Common myeloid progenitor, CD34-positive (primary cell): ENCODE data around the gene TBC1D2B.

Source experiments
- CTCF ChIA-PET: fragments of 350-600 bp; sonication (Branson Sonifier 250); formaldehyde crosslinking; loops from one replicate; lab custom pipeline; 2021; ENCODE audit warnings: antibody characterized with exemption; lab: Charles Lee
- POLR2A ChIA-PET: fragments of 350-600 bp; sonication (Branson Sonifier 250); formaldehyde crosslinking; loops from one replicate; lab custom pipeline; 2021; ENCODE audit warnings: antibody characterized with exemption; lab: Charles Lee
- DNase-seq, 3 donors: peaks; one replicate each; pipeline versions ENCODE4 v3.0.0 to v3.0.0-alpha.2; 2013
- H3K27ac ChIP-seq, 2 experiments: 1 replicate in 1 of 2; 2 replicates in 1 of 2; pipeline ENCODE4 v1.7.0; 2013; ENCODE audit warnings: inconsistent platforms in 2 of 2, low read length in 2 of 2, mild to moderate bottlenecking in 2 of 2, low read depth in 1 of 2, moderate library complexity in 1 of 2; ENCODE audit not compliant: severe bottlenecking in 2 of 2, insufficient read depth in 1 of 2, poor library complexity in 1 of 2
- H3K27me3 ChIP-seq, 5 experiments: replicated peaks in 2 of 5; 1 replicate in 3 of 5; 2 replicates in 2 of 5; pipeline versions ENCODE4 v1.6.1 to v1.7.0; 2013; ENCODE audit warnings: low read length in 4 of 5, mild to moderate bottlenecking in 2 of 5, moderate library complexity in 2 of 5, inconsistent platforms in 1 of 5; ENCODE audit not compliant: insufficient read depth in 5 of 5, control insufficient read depth in 4 of 5
- H3K36me3 ChIP-seq, 4 experiments: 1 replicate in 2 of 4; 2 replicates in 2 of 4; pipeline versions ENCODE4 v1.6.1 to v1.7.0; 2013; ENCODE audit warnings: low read length in 3 of 4, control low read depth in 1 of 4, mild to moderate bottlenecking in 1 of 4; ENCODE audit not compliant: control insufficient read depth in 4 of 4, insufficient read depth in 4 of 4
- H3K4me1 ChIP-seq, 4 experiments: 1 replicate in 3 of 4; 2 replicates in 1 of 4; pipeline versions ENCODE4 v1.6.1 to v1.7.1; 2013; ENCODE audit warnings: low read length in 3 of 4, mild to moderate bottlenecking in 3 of 4, control low read depth in 1 of 4, inconsistent platforms in 1 of 4, moderate library complexity in 1 of 4; ENCODE audit not compliant: control insufficient read depth in 4 of 4, insufficient read depth in 4 of 4; ENCODE audit errors: control extremely low read depth in 1 of 4
- H3K4me3 ChIP-seq, 7 experiments: 1 replicate in 4 of 7; 2 replicates in 3 of 7; pipeline versions ENCODE4 v1.5.1 to v1.7.0; 2013; ENCODE audit warnings: mild to moderate bottlenecking in 7 of 7, low read length in 6 of 7, moderate library complexity in 6 of 7, inconsistent platforms in 2 of 7, low read depth in 2 of 7, control low read depth in 1 of 7; ENCODE audit not compliant: insufficient read depth in 4 of 7, control insufficient read depth in 1 of 7; ENCODE audit errors: extremely low read depth in 1 of 7
- H3K9me3 ChIP-seq, 5 experiments: 1 replicate in 4 of 5; 2 replicates in 1 of 5; pipeline versions ENCODE4 v1.6.1 to v1.7.1; 2013; ENCODE audit warnings: low read length in 4 of 5, mild to moderate bottlenecking in 2 of 5, inconsistent platforms in 1 of 5, low read depth in 1 of 5, moderate library complexity in 1 of 5; ENCODE audit not compliant: control insufficient read depth in 4 of 5, insufficient read depth in 2 of 5; ENCODE audit errors: control extremely low read depth in 1 of 5
- WGBS: methylation state at CpG from one replicate; pipeline ENCODE4 v1.1.5; 2013; ENCODE audit not compliant: insufficient coverage; 5-methylcytosine and 5-hydroxymethylcytosine counted together

Gene TBC1D2B

DNA sequence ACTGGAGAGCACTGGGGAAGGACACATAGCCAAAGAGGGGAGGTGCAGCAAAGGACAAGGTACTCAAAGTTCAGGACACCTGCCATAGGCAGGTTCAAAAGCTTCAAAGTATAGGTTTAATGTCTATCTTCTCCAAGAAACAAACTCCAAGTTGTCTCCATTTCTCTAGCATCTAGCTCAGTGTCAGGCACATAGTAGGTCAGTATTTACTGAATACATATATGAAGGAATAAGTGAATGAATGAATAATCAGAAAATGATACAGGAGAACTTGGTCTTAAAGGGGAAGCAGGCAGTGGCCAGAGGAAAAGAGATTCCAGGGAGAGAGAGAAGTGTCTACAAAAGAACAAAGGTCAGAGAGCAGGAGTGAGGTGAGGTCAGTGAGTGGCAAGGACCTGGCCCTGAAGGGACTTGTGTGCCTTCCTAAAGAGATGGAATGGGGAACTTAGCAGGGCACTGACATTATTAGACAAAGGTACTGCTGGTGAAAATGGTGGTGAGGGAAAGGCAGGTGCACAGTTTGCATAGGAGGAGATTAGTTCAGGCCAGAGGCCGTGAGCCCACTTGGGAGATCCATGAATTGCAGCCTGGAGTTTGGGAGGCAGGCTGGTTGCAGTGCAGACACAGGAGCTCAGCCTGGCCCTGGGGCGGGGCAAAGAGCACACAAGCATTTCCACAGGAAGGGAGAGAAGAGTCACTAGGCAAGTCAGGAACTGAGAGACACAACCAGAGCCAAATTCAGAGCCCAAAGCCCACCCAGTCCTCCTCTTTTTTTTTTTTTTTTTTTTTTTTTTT, 21.4 kb downstream of the TBC1D2B start:
- H3K9me3 ChIP-seq: no peaks in the 10 kb centered on the region
- WGBS: 29% methylated on average over 1 of the region's 2 CpGs
- ChIA-PET POLR2A (interaction anchor here (0.7 kb wide), 1 partner anchor 693 kb away, joined by 5 read pairs; no protein-coding TSS in a partner anchor), CTCF (interaction anchor here (2.2 to 5.0 kb wide), 2 partner anchors 10 to 13 kb away, joined by 4 to 39 read pairs; no protein-coding TSS in a partner anchor)
- peaks cover 2 to 31% (median 5%) of the 10 kb centered on the region in 4 experiments for H3K36me3 ChIP-seq
- H3K4me3 ChIP-seq: peak overlapping the region in 4 of 7 experiments; percentile 4 to 33 (median 11)
- H3K4me1 ChIP-seq: peaks cover 35 to 95% (median 75%) of the 10 kb centered on the region in 4 experiments
- peak overlapping the region in 1 of 2 experiments; percentile 55 for H3K27ac ChIP-seq
- no peak for DNase-seq
- no peaks in the 10 kb centered on the region for H3K27me3 ChIP-seq

GRCh38 chr15:78054966-78055365, 22.5 kb downstream of the TBC1D2B start:
- Histone ChIP-seq H3K27ac (peak overlapping the region in 1 of 2 experiments; percentile 37), H3K9me3 (no peaks in the 10 kb centered on the region), H3K27me3 (no peaks in the 10 kb centered on the region), H3K36me3 (peaks cover 2 to 35% (median 5%) of the 10 kb centered on the region in 4 experiments), H3K4me3 (no peak overlapping the region), H3K4me1 (peaks cover 47 to 99% (median 85%) of the 10 kb centered on the region in 4 experiments)
- ChIA-PET POLR2A (no interaction called here), CTCF (interaction anchor here (1.3 to 1.4 kb wide), 2 partner anchors 26 to 31 kb away, joined by 3 read pairs; no protein-coding TSS in a partner anchor)
- no CpG with 5 or more reads among the region's 1 CpG for WGBS
- peak in 2 of 3 donors; percentile 70 to 77 for DNase-seq

- peaks cover 2 to 35% (median 5%) of the 10 kb centered on the region in 4 experiments for H3K36me3 ChIP-seq
- WGBS: 91% methylated on average over 2 of the region's 2 CpGs
- CTCF ChIA-PET: interaction anchor here (1.0 to 6.1 kb wide), 7 partner anchors 15 to 51 kb away, joined by 3 to 62 read pairs (median 3); no protein-coding TSS in a partner anchor
- H3K4me1 ChIP-seq: peaks cover 47 to 99% (median 87%) of the 10 kb centered on the region in 4 experiments
- no peak overlapping the region for H3K4me3 ChIP-seq
- POLR2A ChIA-PET: no interaction called here
- DNase-seq: no peak
- H3K9me3 ChIP-seq: no peaks in the 10 kb centered on the region
- no peaks in the 10 kb centered on the region for H3K27me3 ChIP-seq
- peak overlapping the region in 1 of 2 experiments; percentile 37 for H3K27ac ChIP-seq
Measured at GRCh38 chr15:78054518-78054917, 23.0 kb downstream of the TBC1D2B start.

GRCh38 chr15:78052545-78052944, 25.0 kb downstream of the TBC1D2B start:
- Histone ChIP-seq H3K4me1 (peaks cover 58 to 99% (median 90%) of the 10 kb centered on the region in 4 experiments), H3K36me3 (peaks cover 2 to 38% (median 5%) of the 10 kb centered on the region in 4 experiments), H3K4me3 (peak overlapping the region in 1 of 7 experiments; percentile 36), H3K9me3 (no peaks in the 10 kb centered on the region), H3K27ac (peak overlapping the region in 1 of 2 experiments; percentile 64), H3K27me3 (no peaks in the 10 kb centered on the region)
- DNase-seq: no peak
- POLR2A ChIA-PET: interaction anchor here (1.0 kb wide), 1 partner anchor 9 kb away, joined by 5 read pairs; no protein-coding TSS in a partner anchor
- WGBS: 100% methylated on average over 1 of the region's 5 CpGs
- CTCF ChIA-PET: interaction anchor here (0.7 to 6.1 kb wide), 5 partner anchors 11 to 33 kb away, joined by 3 to 62 read pairs (median 5); no protein-coding TSS in a partner anchor

DNA sequence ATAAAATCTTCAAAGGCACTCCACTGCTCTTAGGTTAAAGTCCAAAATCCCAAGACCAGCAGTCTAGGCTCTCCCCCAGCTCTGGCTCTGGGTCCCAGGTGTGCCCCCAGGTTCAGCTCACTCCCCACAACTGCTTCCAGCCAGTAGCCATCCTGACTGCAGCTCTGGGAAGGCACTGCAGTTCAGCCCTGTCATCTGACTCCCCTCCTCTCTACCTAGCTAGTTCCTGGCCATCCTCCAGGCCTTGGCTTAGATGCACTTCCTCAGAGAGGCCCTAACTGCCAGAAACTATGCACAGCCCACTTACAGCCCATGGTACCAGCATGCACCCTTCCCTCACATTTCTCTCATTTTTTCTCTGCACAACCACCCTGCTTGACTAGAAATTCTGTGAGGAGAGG, 25.5 kb downstream of the TBC1D2B start:
- peaks cover 60 to 99% (median 91%) of the 10 kb centered on the region in 4 experiments for H3K4me1 ChIP-seq
- peaks cover 2 to 38% (median 5%) of the 10 kb centered on the region in 4 experiments for H3K36me3 ChIP-seq
- no peaks in the 10 kb centered on the region for H3K9me3 ChIP-seq
- DNase-seq: no peak
- POLR2A ChIA-PET: interaction anchor here (1.0 kb wide), 1 partner anchor 10 kb away, joined by 5 read pairs; no protein-coding TSS in a partner anchor
- peak overlapping the region in 1 of 2 experiments; percentile 64 for H3K27ac ChIP-seq
- peak overlapping the region in 2 of 7 experiments; percentile 36 to 49 for H3K4me3 ChIP-seq
- H3K27me3 ChIP-seq: no peaks in the 10 kb centered on the region
- CTCF ChIA-PET: interaction anchor here (0.7 to 6.1 kb wide), 7 partner anchors 8 to 45 kb away, joined by 3 to 62 read pairs (median 5); no protein-coding TSS in a partner anchor

DNA sequence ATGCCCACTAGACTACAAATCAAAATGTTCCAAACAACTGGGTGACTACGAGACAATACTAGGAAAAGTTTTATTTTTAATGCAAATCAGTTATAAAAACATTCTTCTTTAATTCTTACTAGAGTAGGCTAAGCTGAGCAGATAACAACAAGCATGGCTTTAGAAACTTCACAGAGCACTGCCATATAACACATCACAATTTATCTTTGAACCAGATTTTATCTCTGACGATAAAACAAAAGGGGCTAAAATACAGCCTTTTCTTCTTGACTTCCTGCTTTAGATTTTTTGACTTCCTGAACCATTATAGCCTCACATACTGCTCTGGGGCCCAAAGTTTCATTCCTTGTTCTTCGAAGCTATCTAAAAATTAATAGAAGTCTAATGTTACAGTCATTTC, 25.9 kb downstream of the TBC1D2B start:
- ChIA-PET CTCF (interaction anchor here (0.7 to 6.1 kb wide), 9 partner anchors 9 to 57 kb away, joined by 3 to 62 read pairs (median 5); no protein-coding TSS in a partner anchor), POLR2A (interaction anchor here (1.0 to 2.1 kb wide), 2 partner anchors 8 to 10 kb away, joined by 4 to 5 read pairs; no protein-coding TSS in a partner anchor)
- no peaks in the 10 kb centered on the region for H3K9me3 ChIP-seq
- 0% methylated on average over 1 of the region's 3 CpGs for WGBS
- H3K4me1 ChIP-seq: peaks cover 61 to 99% (median 91%) of the 10 kb centered on the region in 4 experiments
- H3K4me3 ChIP-seq: peak overlapping the region in 1 of 7 experiments; percentile 36
- peak overlapping the region; percentile 35 to 64 for H3K27ac ChIP-seq
- H3K27me3 ChIP-seq: no peaks in the 10 kb centered on the region
- peaks cover 2 to 39% (median 5%) of the 10 kb centered on the region in 4 experiments for H3K36me3 ChIP-seq
- no peak for DNase-seq
